ENCODE measurements around the gene FBXO17. TPM values are rescaled to one million over a fixed set of nuclear protein-coding genes. Genes with fewer than 3 reads are reported as not detected.

The FBXO17 gene
- total RNA-seq, 2 experiments from 2014 or later, result 0.35 TPM; not detected in 1

GRCh38 chr19:38900743-38901190 is 74.8 kb downstream of the FBXO17 start:
- Mint-ChIP-seq H3K27me3 (no peaks in the 10 kb centered on the region), H3K9me3 (no peaks in the 10 kb centered on the region), H3K4me3 (peak overlapping the region; percentile 92), H3K27ac (peak overlapping the region; percentile 96), H3K36me3 (ENCODE audit: low read depth) (peaks cover 19% of the 10 kb centered on the region), H3K4me1 (peaks cover 41% of the 10 kb centered on the region)
- CTCF ChIA-PET, result interaction anchor here (0.6 to 2.3 kb wide), 3 partner anchors 14 to 243 kb away, joined by 3 to 16 read pairs (median 4); partner anchors contain the start of genes MRPS12 and SARS2
- DNase-seq, result no peak
- POLR2A ChIA-PET, result no interaction called here

DNA sequence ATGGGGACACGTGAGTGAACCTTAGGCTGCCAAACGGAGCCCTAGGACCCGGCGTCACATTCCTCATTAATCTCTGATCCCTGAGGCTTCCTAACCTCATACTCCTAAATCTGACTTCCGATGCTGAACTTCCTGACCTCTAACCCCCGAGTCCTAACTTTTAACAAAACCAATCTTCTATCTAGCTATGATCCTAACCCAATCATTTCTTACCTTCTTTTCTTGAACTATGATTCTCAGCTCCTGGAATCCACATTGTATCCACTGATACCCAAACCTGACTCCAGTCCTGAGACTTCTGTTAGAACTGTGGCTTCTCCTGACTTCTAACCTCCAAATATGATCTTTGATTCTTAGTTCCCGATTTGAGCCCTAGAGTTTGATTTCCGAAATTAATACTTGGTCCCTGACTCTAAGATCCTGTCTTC is 75.3 kb downstream of the FBXO17 start:
- POLR2A ChIA-PET, result interaction anchor here (0.5 kb wide), 1 partner anchor 108 kb away, joined by 3 read pairs; no protein-coding TSS in a partner anchor

GRCh38 chr19:38899447-38900201 is 75.9 kb downstream of the FBXO17 start, which contains the start of the genes NFKBIB and SIRT2:
Gene NFKBIB (plus strand): TSS chr19:38899969. CDS start chr19:38900033, 64 bp downstream.
Gene SIRT2 (minus strand): TSS chr19:38899618. CDS start chr19:38899521, 97 bp downstream.
- H3K36me3 Mint-ChIP-seq (ENCODE audit: low read depth), result peaks cover 16% of the 10 kb centered on the region
- H3K4me3 Mint-ChIP-seq, result peak within 1 kb of the TSS; percentile 92
- ChIA-PET CTCF (interaction anchor here (0.6 to 2.3 kb wide), 5 partner anchors 12 to 57 kb away, joined by 3 to 16 read pairs (median 3); partner anchors contain the start of genes MRPS12 and SARS2), POLR2A (interaction anchor here (0.5 kb wide), 1 partner anchor 107 kb away, joined by 3 read pairs; no protein-coding TSS in a partner anchor)
- peak within 1 kb of the TSS; percentile 96 for H3K27ac Mint-ChIP-seq
- DNase-seq, result peak; percentile 100
- H3K27me3 Mint-ChIP-seq, result no peaks in the 10 kb centered on the region
- peaks cover 41% of the 10 kb centered on the region for H3K4me1 Mint-ChIP-seq
- no peaks in the 10 kb centered on the region for H3K9me3 Mint-ChIP-seq

More for the DNA sequence above, 75.3 kb downstream of the FBXO17 start:
- Mint-ChIP-seq H3K36me3 (ENCODE audit: low read depth) (peaks cover 17% of the 10 kb centered on the region), H3K4me3 (peak overlapping the region; percentile 92), H3K27me3 (no peaks in the 10 kb centered on the region), H3K27ac (peak overlapping the region; percentile 96), H3K4me1 (peaks cover 41% of the 10 kb centered on the region), H3K9me3 (no peaks in the 10 kb centered on the region)
- DNase-seq, result no peak
- CTCF ChIA-PET, result interaction anchor here (0.6 to 2.3 kb wide), 5 partner anchors 13 to 58 kb away, joined by 3 to 16 read pairs (median 3); partner anchors contain the start of genes MRPS12 and SARS2

GRCh38 chr19:38898788-38899446 is 76.6 kb downstream of the FBXO17 start:
- no peak for DNase-seq
- H3K4me1 Mint-ChIP-seq, result peaks cover 35% of the 10 kb centered on the region
- peak overlapping the region; percentile 96 for H3K27ac Mint-ChIP-seq
- ChIA-PET CTCF (no interaction called here), POLR2A (no interaction called here)
- H3K36me3 Mint-ChIP-seq (ENCODE audit: low read depth), result peaks cover 9% of the 10 kb centered on the region
- no peaks in the 10 kb centered on the region for H3K27me3 Mint-ChIP-seq
- H3K9me3 Mint-ChIP-seq, result no peaks in the 10 kb centered on the region
- H3K4me3 Mint-ChIP-seq, result peak overlapping the region; percentile 92

DNA sequence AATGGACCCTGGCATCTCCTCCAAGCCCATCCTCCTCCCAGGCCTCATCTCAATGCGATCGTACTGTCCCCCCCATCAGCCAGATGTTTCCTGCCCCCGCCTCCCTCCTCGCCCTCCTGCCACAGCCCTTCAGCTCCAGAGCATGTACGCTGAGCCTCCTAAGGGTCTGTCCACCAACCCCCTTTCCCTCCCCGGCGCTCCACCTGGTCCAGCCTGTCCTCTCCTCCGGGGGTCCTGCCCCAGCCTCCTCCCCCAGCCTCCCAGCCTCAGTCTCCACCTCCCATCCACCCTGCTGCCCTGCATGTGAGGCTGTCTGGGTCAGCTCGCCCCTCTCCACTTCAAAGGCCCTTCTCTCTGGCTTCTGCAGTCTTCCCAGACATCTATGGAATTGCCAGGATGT is 80.6 kb downstream of the FBXO17 start:
- POLR2A ChIA-PET, result no interaction called here
- Mint-ChIP-seq H3K36me3 (ENCODE audit: low read depth) (peaks cover 2% of the 10 kb centered on the region), H3K4me3 (no peak overlapping the region), H3K4me1 (peaks cover 19% of the 10 kb centered on the region), H3K27ac (no peak overlapping the region), H3K9me3 (no peaks in the 10 kb centered on the region), H3K27me3 (no peaks in the 10 kb centered on the region)
- DNase-seq, result no peak
- CTCF ChIA-PET, result interaction anchor here (1.5 kb wide), 1 partner anchor 16 kb away, joined by 3 read pairs; no protein-coding TSS in a partner anchor

DNA sequence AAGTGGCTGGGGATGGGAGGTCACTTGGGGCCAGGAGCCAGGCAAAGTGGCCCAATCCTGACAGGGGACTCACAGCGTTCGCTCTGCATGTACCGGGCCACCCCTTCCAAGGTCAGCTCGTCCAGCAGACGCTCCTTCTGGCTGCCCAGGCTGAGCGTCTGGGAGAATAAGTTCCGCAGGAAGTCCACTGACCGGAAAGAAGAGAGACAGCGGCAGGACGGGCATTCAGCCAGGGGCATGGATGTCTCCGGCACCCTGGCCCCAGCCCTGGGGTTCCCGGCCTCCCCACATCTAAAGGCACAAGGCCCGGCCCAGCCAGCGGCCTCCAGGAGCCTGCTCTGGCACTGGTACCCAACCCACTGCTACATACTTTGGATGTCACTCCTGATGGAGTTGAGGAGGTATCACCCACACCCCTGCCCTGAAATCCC is 82.2 kb downstream of the FBXO17 start:
- H3K27me3 Mint-ChIP-seq, result no peaks in the 10 kb centered on the region
- H3K36me3 Mint-ChIP-seq (ENCODE audit: low read depth), result peaks cover 5% of the 10 kb centered on the region
- peak overlapping the region; percentile 5 for H3K27ac Mint-ChIP-seq
- peaks cover 10% of the 10 kb centered on the region for H3K4me1 Mint-ChIP-seq
- ChIA-PET CTCF (interaction anchor here (0.8 to 1.1 kb wide), 3 partner anchors 12 to 37 kb away, joined by 3 to 5 read pairs (median 3); partner anchors contain the start of genes MRPS12 and SARS2), POLR2A (no interaction called here)
- H3K4me3 Mint-ChIP-seq, result no peak overlapping the region
- no peak for DNase-seq
- no peaks in the 10 kb centered on the region for H3K9me3 Mint-ChIP-seq

GRCh38 chr19:38892841-38893240 is 82.7 kb downstream of the FBXO17 start:
- Mint-ChIP-seq H3K4me3 (no peak overlapping the region), H3K9me3 (no peaks in the 10 kb centered on the region), H3K27me3 (no peaks in the 10 kb centered on the region), H3K36me3 (ENCODE audit: low read depth) (peaks cover 6% of the 10 kb centered on the region), H3K27ac (no peak overlapping the region), H3K4me1 (peaks cover 5% of the 10 kb centered on the region)
- ChIA-PET CTCF (interaction anchor here (1.1 kb wide), 2 partner anchors 11 to 37 kb away, joined by 3 read pairs; partner anchors contain the start of genes MRPS12 and SARS2), POLR2A (no interaction called here)
- DNase-seq, result no peak

DNA sequence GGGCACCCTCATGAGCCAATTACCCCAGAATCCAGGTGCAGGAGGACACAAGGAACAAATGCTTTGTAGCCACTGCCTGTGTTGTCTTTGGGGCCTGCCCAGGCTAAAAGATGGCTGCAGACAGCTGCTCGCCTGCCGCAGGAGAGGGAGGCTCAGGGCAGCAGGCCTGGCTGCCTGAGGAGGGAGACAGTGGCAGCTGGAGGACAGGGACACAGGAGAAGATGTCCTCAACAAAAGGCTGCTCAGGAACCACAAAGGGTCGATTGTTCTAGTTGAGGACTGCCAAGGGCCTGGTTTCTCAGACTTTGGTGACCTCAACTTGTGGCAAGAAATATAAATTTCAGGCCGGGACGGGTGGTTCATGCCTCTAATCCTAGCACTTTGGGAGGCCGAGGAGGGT is 83.8 kb downstream of the FBXO17 start:
- H3K9me3 Mint-ChIP-seq, result no peaks in the 10 kb centered on the region
- no peak overlapping the region for H3K4me3 Mint-ChIP-seq
- POLR2A ChIA-PET, result no interaction called here
- peaks cover 1% of the 10 kb centered on the region for H3K4me1 Mint-ChIP-seq
- DNase-seq, result no peak
- H3K36me3 Mint-ChIP-seq (ENCODE audit: low read depth), result peaks cover 6% of the 10 kb centered on the region
- CTCF ChIA-PET, result interaction anchor here (0.6 to 0.8 kb wide), 2 partner anchors 16 to 22 kb away, joined by 4 to 5 read pairs; no protein-coding TSS in a partner anchor
- H3K27me3 Mint-ChIP-seq, result no peaks in the 10 kb centered on the region
- no peak overlapping the region for H3K27ac Mint-ChIP-seq

Other genes with a start within 250 kb of the FBXO17 start
- 1 to 10 TPM; 3.5 to 3.7 TPM for gene CAPN12, start 231.3 kb downstream of the FBXO17 start, total RNA-seq
- not detected for gene LGALS7, start 202.2 kb downstream of the FBXO17 start, total RNA-seq
- not detected for gene LGALS7B, start 186.5 kb downstream of the FBXO17 start, total RNA-seq
- 1 to 10 TPM; 2.1 to 2.3 TPM for gene LGALS4, start 162.8 kb downstream of the FBXO17 start, total RNA-seq
- gene ECH1, start 143.9 kb downstream of the FBXO17 start, total RNA-seq, result 100 to 1,000 TPM; 143 to 144 TPM
- gene HNRNPL, start 125.8 kb downstream of the FBXO17 start, total RNA-seq, result 100 to 1,000 TPM; 517 to 535 TPM
- gene RINL, start 97.5 kb downstream of the FBXO17 start, total RNA-seq, result 10 to 100 TPM; 65.0 to 66.9 TPM
- 10 to 100 TPM; 45.2 to 47.1 TPM for gene SIRT2, start 76.1 kb downstream of the FBXO17 start, total RNA-seq
- gene NFKBIB, start 75.8 kb downstream of the FBXO17 start, total RNA-seq, result 10 to 100 TPM; 31.6 to 32.2 TPM
- gene CCER2, start 63.6 kb downstream of the FBXO17 start, total RNA-seq, result under 1 TPM; 0.83 to 0.97 TPM
- 10 to 100 TPM; 33.4 to 37.9 TPM for gene SARS2, start 45.0 kb downstream of the FBXO17 start, total RNA-seq
- gene MRPS12, start 44.8 kb downstream of the FBXO17 start, total RNA-seq, result 10 to 100 TPM; 54.8 to 57.5 TPM
- gene FBXO27, start 56.8 kb upstream of the FBXO17 start, total RNA-seq, result not detected
- gene ACP7, start 108.6 kb upstream of the FBXO17 start, total RNA-seq, result not detected
- gene PAK4, start 150.0 kb upstream of the FBXO17 start, total RNA-seq, result 10 to 100 TPM; 16.5 to 17.9 TPM
- gene NCCRP1, start 221.2 kb upstream of the FBXO17 start, total RNA-seq, result not detected
- not detected for gene SYCN, start 228.5 kb upstream of the FBXO17 start, total RNA-seq

Data from activated CD4-positive, alpha-beta T cell treated with anti-CD3 and anti-CD28 coated beads, Interleukin-2, amount 10 ng/mL, durations not matched to agents 7 days and 5 days (primary cell).